NCI-H1417 treated with DMSO at 0.1 percent for 48 hours (cell line): ENCODE data around the gene ABO.
"Not testable (repeated sequence)": the region's sequence is repeated elsewhere in the genome, so short reads cannot be mapped to it uniquely, and the experiment has no call there.

Experiments used
- DNase-seq: peaks from one replicate; lab custom pipeline; 2025; lab: John Stamatoyannopoulos, UW

Gene ABO

GRCh38 chr9:133225171-133226011, 49.6 kb downstream of the ABO start:
- DNase-seq = no peak

- no peak for DNase-seq
These were observed 50.2 kb downstream of the ABO start for GRCh38 chr9:133224762-133225161.

- not testable (repeated sequence) for DNase-seq
These were observed 51.7 kb downstream of the ABO start for GRCh38 chr9:133223159-133223756.

- DNase-seq = not testable (repeated sequence)
These were observed 53.0 kb downstream of the ABO start for GRCh38 chr9:133221994-133222393.

- DNase-seq = no peak
These were observed 53.7 kb downstream of the ABO start for GRCh38 chr9:133221177-133221809.

- not testable (repeated sequence) for DNase-seq
These were observed 56.7 kb downstream of the ABO start for GRCh38 chr9:133218049-133218975.

GRCh38 chr9:133217333-133217988, 57.5 kb downstream of the ABO start:
- DNase-seq = not testable (repeated sequence)

- not testable (repeated sequence) for DNase-seq
These were observed 60.7 kb downstream of the ABO start for GRCh38 chr9:133214276-133214675.

GRCh38 chr9:133210609-133211008, 64.4 kb downstream of the ABO start:
- DNase-seq = no peak

- DNase-seq = no peak
These were observed 64.8 kb downstream of the ABO start for GRCh38 chr9:133210202-133210532.

GRCh38 chr9:133209327-133210201, 65.4 kb downstream of the ABO start:
- DNase-seq = not testable (repeated sequence)

- DNase-seq = not testable (repeated sequence)
These were observed 66.1 kb downstream of the ABO start, which contains the start of gene OBP2B for GRCh38 chr9:133208880-133209300. Gene OBP2B (minus strand): TSS chr9:133209250. CDS start chr9:133209199, 51 bp downstream.

- not testable (repeated sequence) for DNase-seq
These were observed 66.7 kb downstream of the ABO start for GRCh38 chr9:133208171-133208879.

- DNase-seq = no peak
These were observed 67.3 kb downstream of the ABO start for GRCh38 chr9:133207540-133208170.

- no peak for DNase-seq
These were observed 67.9 kb downstream of the ABO start for GRCh38 chr9:133207021-133207531.

GRCh38 chr9:133205996-133206931, 68.7 kb downstream of the ABO start:
- DNase-seq = no peak

- DNase-seq = not testable (repeated sequence)
These were observed 69.5 kb downstream of the ABO start for GRCh38 chr9:133205481-133205887.
